ENCODE measurements around the gene PTBP3. TPM values are rescaled to one million over a fixed set of nuclear protein-coding genes. Genes with fewer than 3 reads are reported as not detected.

Gene PTBP3
- 27.1 to 41.0 TPM (median 31.8 TPM) in 5 replicates for total RNA-seq (2022; extraction: Qiagen RNA extraction)

DNA sequence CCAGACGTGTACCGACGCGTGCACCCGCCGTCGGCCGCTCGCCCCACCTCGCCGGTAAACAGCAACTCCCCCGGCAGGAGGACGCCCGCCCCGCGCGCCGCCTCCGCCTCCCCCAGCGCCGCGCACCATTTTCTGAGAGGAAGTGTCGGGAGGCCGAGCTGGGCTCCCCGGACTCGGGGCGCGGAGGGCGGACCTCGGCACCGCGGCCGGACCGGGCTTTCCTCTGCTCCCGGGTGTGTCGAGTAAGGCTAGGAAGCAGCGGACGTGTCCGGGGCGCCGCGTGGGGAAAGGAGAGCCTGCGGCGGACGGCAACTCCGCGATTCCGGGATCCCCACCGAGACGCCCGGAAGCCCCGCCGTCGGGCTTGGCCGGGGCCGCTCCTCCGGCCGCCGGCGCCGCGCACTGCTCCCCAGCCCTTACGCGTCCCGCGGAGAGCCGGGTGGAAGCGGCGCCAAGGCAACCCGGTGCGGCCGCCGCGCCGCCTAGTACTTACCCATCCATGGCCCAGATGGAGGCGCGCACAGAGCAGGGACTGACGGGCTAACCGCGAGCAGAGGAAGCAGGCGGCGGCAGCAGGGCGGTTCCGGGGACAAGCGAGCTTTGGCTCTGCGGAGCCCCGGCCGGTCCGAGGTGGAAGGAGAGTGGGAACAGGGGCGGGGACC is at the start of gene PTBP3:
Gene PTBP3 (minus strand): TSS at position 643 of the 662 bp plus-strand sequence. CDS start 35,754 bp downstream, outside the sequence.

GRCh38 chr9:112380102-112380824 is 46.8 kb upstream of the PTBP3 start, which contains the start of gene HSDL2:
Gene HSDL2 (plus strand): TSS chr9:112380108. CDS start chr9:112380164, 56 bp downstream.

GRCh38 chr9:112174965-112175795 is 158.2 kb downstream of the PTBP3 start, which contains the start of gene SUSD1:
Gene SUSD1 (minus strand): TSS chr9:112175297. CDS start chr9:112175235, 62 bp downstream.

Other genes starting within 250 kb of the PTBP3 start
- gene SUSD1, start 158.3 kb downstream of the PTBP3 start, total RNA-seq (2022; extraction: Qiagen RNA extraction): 13.2 to 16.4 TPM (median 13.3 TPM) in 5 replicates
- gene HSDL2, start 46.5 kb upstream of the PTBP3 start, total RNA-seq (2022; extraction: Qiagen RNA extraction): 24.1 to 26.5 TPM (median 25.1 TPM) in 5 replicates
- 1.8 to 2.4 TPM (median 2.2 TPM) in 5 replicates for gene KIAA1958, start 153.2 kb upstream of the PTBP3 start, total RNA-seq (2022; extraction: Qiagen RNA extraction)

Data from A549 treated with AZD2906 at 1 μM for 4 hours (cell line).